GM12878 (cell line): ENCODE data around the gene TCF7. TPM values are rescaled to one million over a fixed set of nuclear protein-coding genes. Genes with fewer than 3 reads are reported as not detected.

Experiments
- ASH2L ChIP-seq: fragments of 300-600, 200-600 bp; sonication (generic); IDR thresholded peaks from 2 replicates; pipeline ENCODE4 v1.6.1; 2017; ENCODE audit warnings: low read depth, mild to moderate bottlenecking, borderline replicate concordance
- BCL11A ChIP-seq: IDR thresholded peaks from 2 replicates; pipeline ENCODE4 v1.6.1; 2011; ENCODE audit warnings: low read depth, low read length
- CBFB ChIP-seq: IDR thresholded peaks from 2 replicates; pipeline ENCODE4 v1.6.1; 2016; ENCODE audit warnings: antibody characterized with exemption, low read depth
- CHD4 ChIP-seq: fragments of 200-600 bp; sonication (generic); IDR thresholded peaks from 2 replicates; pipeline ENCODE4 v1.6.1; 2016; ENCODE audit warnings: mild to moderate bottlenecking
- CREB1 ChIP-seq: IDR thresholded peaks from 2 replicates; pipeline ENCODE4 v1.6.1; 2012; ENCODE audit warnings: low read depth, mild to moderate bottlenecking, inconsistent platforms
- LARP7 ChIP-seq: fragments of 450-650 bp; IDR thresholded peaks from 2 replicates; pipeline ENCODE4 v1.6.1; 2017; ENCODE audit warnings: mild to moderate bottlenecking
- MTA2 ChIP-seq: fragments of 450-650 bp; IDR thresholded peaks from 2 replicates; pipeline ENCODE4 v1.6.1; 2016; ENCODE audit warnings: low read depth, mild to moderate bottlenecking, moderate library complexity
- NFXL1 ChIP-seq: fragments of 450-650 bp; IDR thresholded peaks from 2 replicates; pipeline ENCODE4 v1.6.1; 2017; ENCODE audit warnings: antibody characterized with exemption, mild to moderate bottlenecking, borderline replicate concordance
- NFYA ChIP-seq: IDR thresholded peaks from 2 replicates; pipeline ENCODE4 v1.6.1; 2011; ENCODE audit warnings: low read depth, mild to moderate bottlenecking, low read length, improper control_type of control experiment, borderline replicate concordance
- NR2F1 ChIP-seq: fragments of 450-650 bp; conservative IDR thresholded peaks from 2 replicates; pipeline ENCODE4 v1.6.1; 2017; ENCODE audit warnings: mild to moderate bottlenecking
- POLR2A ChIP-seq: IDR thresholded peaks from 2 replicates; pipeline ENCODE4 v1.6.1; 2011; ENCODE audit warnings: low read depth, mild to moderate bottlenecking, low read length
- RAD21 ChIP-seq: IDR thresholded peaks from 2 replicates; pipeline ENCODE4 v1.6.1; 2011; ENCODE audit warnings: mild to moderate bottlenecking, low read depth, low read length, moderate library complexity; ENCODE audit not compliant: insufficient read depth
- SIX5 ChIP-seq: IDR thresholded peaks from 2 replicates; pipeline ENCODE4 v1.6.1; 2011; ENCODE audit warnings: mild to moderate bottlenecking, low read depth, low read length, moderate library complexity; ENCODE audit not compliant: severe bottlenecking
- SMARCA5 ChIP-seq: fragments of 450-650 bp; IDR thresholded peaks from 2 replicates; pipeline ENCODE4 v1.6.1; 2017; ENCODE audit warnings: mild to moderate bottlenecking
- SRF ChIP-seq, 2 experiments: IDR thresholded peaks; 2 replicates each; pipeline ENCODE4 v1.6.1; 2011; ENCODE audit warnings: low read depth in 2 of 2, low read length in 2 of 2, mild to moderate bottlenecking in 1 of 2, moderate library complexity in 1 of 2
- TCF3 ChIP-seq: IDR thresholded peaks from 2 replicates; pipeline ENCODE4 v1.6.1; 2012; ENCODE audit warnings: low read depth, mild to moderate bottlenecking, low read length, borderline replicate concordance; ENCODE audit not compliant: insufficient read depth
- YY1 ChIP-seq: IDR thresholded peaks from 2 replicates; pipeline ENCODE4 v1.6.1; 2011; ENCODE audit warnings: low read depth, mild to moderate bottlenecking, low read length
- polyA plus RNA-seq, 11 experiments: library from polyadenylated mRNA; depleted of rRNA in 4 of 11; unstranded in 6 of 11; stranded (reverse) in 5 of 11; fragments of >200 nt; fragmentation: Nextera tagmentation in 4 of 11; fragmentation: Illumina TruSeq in 1 of 11; extraction: Ambion mirVana in 4 of 11; extraction: Trizol in 1 of 11; gene quantifications; 1 replicate in 1 of 11; 2 replicates in 10 of 11; pipeline versions ENCODE4 v1.2.1 to v1.2.3, GENCODE V29; 2011 to 2016; ENCODE audit warnings: inconsistent platforms in 2 of 11, missing spikeins in 2 of 11, low read depth in 1 of 11
- total RNA-seq, 4 experiments: library from RNA; depleted of rRNA in 3 of 4; stranded (reverse); fragments of >200 nt in 3 of 4; fragmentation: Illumina TruSeq in 1 of 4; extraction: Trizol in 1 of 4; gene quantifications; 2 replicates each; pipeline versions ENCODE4 v1.2.1 to v1.2.3, GENCODE V29; 2013 to 2021
- TF ChIP-seq, protein P1 (sequence below): IDR thresholded peaks from 2 replicates; pipeline ENCODE4 v1.6.1; 2012; ENCODE audit warnings: mild to moderate bottlenecking, low read depth, low read length
- TF ChIP-seq, protein P2 (sequence below): fragments of 450-650 bp; IDR thresholded peaks from 2 replicates; pipeline ENCODE4 v1.6.1; 2014; ENCODE audit warnings: mild to moderate bottlenecking
- TF ChIP-seq, protein P3 (sequence below): IDR thresholded peaks from 2 replicates; pipeline ENCODE4 v1.6.1; 2012; ENCODE audit warnings: low read depth, low read length, improper control_type of control experiment
- TF ChIP-seq, protein P4 (sequence below): IDR thresholded peaks from 2 replicates; pipeline ENCODE4 v1.6.1; 2012; ENCODE audit warnings: improper control_type of control experiment, low read depth, low read length; ENCODE audit not compliant: insufficient replicate concordance

Gene TCF7
- total and polyA plus RNA-seq, 10 of the 15 experiments (the other 5 are each of a cell fraction or from before 2014, with no cell fraction given), result 10.0 to 60.2 (median 23.6) TPM

DNA sequence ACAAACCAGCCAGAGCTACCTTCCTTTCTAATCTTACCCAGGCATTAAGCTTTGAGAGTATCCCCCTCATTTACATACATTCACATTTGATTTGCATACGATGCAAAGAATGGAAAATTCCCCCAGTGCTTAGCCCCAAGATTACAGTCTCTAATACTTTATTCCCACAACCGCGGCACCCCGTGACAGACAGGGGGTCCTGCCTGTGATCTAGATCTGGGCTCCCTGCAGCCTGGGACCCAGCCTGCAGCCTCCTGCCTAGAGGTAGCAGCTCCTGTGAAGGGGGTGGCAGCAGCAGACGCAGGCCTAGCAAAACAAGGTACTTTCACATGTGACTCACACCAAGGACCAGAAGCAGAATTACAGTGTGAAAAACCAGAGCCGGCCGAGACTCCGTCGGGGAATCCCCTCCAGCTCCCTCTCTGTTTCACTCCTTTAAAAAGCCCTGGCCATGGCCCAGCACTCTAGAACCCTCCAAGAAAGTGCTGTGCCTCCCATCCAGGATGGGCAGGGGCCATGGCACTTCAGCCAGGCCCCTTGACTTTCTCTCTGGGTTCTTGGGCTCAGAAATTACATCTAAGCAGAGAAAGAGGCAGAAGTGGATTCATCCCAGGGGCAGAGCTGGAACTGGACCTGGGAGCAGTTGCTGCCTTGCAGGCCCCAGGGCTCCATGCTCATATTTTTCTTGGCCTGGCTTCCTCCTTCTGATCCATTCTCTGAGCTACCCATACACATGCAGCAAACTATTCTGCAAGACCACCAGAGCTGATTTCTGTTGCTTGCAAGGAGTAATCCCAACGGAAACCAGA is 14.0 kb upstream of the TCF7 start (continued):
- TF ChIP-seq, protein P1, sequence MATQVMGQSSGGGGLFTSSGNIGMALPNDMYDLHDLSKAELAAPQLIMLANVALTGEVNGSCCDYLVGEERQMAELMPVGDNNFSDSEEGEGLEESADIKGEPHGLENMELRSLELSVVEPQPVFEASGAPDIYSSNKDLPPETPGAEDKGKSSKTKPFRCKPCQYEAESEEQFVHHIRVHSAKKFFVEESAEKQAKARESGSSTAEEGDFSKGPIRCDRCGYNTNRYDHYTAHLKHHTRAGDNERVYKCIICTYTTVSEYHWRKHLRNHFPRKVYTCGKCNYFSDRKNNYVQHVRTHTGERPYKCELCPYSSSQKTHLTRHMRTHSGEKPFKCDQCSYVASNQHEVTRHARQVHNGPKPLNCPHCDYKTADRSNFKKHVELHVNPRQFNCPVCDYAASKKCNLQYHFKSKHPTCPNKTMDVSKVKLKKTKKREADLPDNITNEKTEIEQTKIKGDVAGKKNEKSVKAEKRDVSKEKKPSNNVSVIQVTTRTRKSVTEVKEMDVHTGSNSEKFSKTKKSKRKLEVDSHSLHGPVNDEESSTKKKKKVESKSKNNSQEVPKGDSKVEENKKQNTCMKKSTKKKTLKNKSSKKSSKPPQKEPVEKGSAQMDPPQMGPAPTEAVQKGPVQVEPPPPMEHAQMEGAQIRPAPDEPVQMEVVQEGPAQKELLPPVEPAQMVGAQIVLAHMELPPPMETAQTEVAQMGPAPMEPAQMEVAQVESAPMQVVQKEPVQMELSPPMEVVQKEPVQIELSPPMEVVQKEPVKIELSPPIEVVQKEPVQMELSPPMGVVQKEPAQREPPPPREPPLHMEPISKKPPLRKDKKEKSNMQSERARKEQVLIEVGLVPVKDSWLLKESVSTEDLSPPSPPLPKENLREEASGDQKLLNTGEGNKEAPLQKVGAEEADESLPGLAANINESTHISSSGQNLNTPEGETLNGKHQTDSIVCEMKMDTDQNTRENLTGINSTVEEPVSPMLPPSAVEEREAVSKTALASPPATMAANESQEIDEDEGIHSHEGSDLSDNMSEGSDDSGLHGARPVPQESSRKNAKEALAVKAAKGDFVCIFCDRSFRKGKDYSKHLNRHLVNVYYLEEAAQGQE, result 0 out of 2 replicates have a peak, but pooled peaks have one; percentile 13
- TF ChIP-seq LARP7 (no peak), MTA2 (peak; percentile 71), TCF3 (peak; percentile 65), CREB1 (no peak), SRF (IDR thresholded peaks at IDR 0.05; ENCODE audit: low read depth in 2 of 2, low read length in 2 of 2) (no peak), CHD4 (no peak), NFYA (no peak), ASH2L (peak; percentile 28; the same call in 1 of the 2 replicates), CBFB (peak; percentile 72), NFXL1 (no peak), RAD21 (no peak), YY1 (peak; percentile 60; the same call in 1 of the 2 replicates), SMARCA5 (0 out of 2 replicates have a peak, but pooled peaks have one; percentile 12), BCL11A (peak; percentile 44), SIX5 (no peak), POLR2A (peak; percentile 70), NR2F1 (peak; percentile 47; the same call in 1 of the 2 replicates)
- TF ChIP-seq, protein P2, sequence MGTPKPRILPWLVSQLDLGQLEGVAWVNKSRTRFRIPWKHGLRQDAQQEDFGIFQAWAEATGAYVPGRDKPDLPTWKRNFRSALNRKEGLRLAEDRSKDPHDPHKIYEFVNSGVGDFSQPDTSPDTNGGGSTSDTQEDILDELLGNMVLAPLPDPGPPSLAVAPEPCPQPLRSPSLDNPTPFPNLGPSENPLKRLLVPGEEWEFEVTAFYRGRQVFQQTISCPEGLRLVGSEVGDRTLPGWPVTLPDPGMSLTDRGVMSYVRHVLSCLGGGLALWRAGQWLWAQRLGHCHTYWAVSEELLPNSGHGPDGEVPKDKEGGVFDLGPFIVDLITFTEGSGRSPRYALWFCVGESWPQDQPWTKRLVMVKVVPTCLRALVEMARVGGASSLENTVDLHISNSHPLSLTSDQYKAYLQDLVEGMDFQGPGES, result no peak
- TF ChIP-seq, protein P3, sequence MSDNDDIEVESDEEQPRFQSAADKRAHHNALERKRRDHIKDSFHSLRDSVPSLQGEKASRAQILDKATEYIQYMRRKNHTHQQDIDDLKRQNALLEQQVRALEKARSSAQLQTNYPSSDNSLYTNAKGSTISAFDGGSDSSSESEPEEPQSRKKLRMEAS, result peak; percentile 66; the same call in 1 of the 2 replicates
- TF ChIP-seq, protein P4, sequence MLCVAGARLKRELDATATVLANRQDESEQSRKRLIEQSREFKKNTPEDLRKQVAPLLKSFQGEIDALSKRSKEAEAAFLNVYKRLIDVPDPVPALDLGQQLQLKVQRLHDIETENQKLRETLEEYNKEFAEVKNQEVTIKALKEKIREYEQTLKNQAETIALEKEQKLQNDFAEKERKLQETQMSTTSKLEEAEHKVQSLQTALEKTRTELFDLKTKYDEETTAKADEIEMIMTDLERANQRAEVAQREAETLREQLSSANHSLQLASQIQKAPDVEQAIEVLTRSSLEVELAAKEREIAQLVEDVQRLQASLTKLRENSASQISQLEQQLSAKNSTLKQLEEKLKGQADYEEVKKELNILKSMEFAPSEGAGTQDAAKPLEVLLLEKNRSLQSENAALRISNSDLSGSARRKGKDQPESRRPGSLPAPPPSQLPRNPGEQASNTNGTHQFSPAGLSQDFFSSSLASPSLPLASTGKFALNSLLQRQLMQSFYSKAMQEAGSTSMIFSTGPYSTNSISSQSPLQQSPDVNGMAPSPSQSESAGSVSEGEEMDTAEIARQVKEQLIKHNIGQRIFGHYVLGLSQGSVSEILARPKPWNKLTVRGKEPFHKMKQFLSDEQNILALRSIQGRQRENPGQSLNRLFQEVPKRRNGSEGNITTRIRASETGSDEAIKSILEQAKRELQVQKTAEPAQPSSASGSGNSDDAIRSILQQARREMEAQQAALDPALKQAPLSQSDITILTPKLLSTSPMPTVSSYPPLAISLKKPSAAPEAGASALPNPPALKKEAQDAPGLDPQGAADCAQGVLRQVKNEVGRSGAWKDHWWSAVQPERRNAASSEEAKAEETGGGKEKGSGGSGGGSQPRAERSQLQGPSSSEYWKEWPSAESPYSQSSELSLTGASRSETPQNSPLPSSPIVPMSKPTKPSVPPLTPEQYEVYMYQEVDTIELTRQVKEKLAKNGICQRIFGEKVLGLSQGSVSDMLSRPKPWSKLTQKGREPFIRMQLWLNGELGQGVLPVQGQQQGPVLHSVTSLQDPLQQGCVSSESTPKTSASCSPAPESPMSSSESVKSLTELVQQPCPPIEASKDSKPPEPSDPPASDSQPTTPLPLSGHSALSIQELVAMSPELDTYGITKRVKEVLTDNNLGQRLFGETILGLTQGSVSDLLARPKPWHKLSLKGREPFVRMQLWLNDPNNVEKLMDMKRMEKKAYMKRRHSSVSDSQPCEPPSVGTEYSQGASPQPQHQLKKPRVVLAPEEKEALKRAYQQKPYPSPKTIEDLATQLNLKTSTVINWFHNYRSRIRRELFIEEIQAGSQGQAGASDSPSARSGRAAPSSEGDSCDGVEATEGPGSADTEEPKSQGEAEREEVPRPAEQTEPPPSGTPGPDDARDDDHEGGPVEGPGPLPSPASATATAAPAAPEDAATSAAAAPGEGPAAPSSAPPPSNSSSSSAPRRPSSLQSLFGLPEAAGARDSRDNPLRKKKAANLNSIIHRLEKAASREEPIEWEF, result peak; percentile 73
